H9 (cell line): ENCODE data around the gene ROR1. TPM values are rescaled to one million over a fixed set of nuclear protein-coding genes. Genes with fewer than 3 reads are reported as not detected.

Experiments used
- DNase-seq: peaks from one replicate; pipeline ENCODE4 v3.0.0-alpha.2; 2017
- H2AFZ ChIP-seq: one replicate; pipeline ENCODE4 v1.6.1; 2013; ENCODE audit warnings: mild to moderate bottlenecking, low read length, control low read depth, moderate library complexity
- H2AK5ac ChIP-seq: 2 replicates; pipeline ENCODE4 v1.6.1; 2013; ENCODE audit warnings: low read length, control low read depth, mixed read lengths; ENCODE audit not compliant: insufficient read length
- H2BK120ac ChIP-seq: one replicate; pipeline ENCODE4 v1.6.1; 2013; ENCODE audit warnings: low read depth, mild to moderate bottlenecking, low read length, control low read depth, inconsistent platforms; ENCODE audit not compliant: poor library complexity, severe bottlenecking
- H2BK12ac ChIP-seq: 2 replicates; pipeline ENCODE4 v1.6.1; 2013; ENCODE audit warnings: low read length, control low read depth, mixed read lengths, low read depth; ENCODE audit not compliant: insufficient read length
- H2BK15ac ChIP-seq: 2 replicates; pipeline ENCODE4 v1.6.1; 2013; ENCODE audit warnings: low read depth, low read length, control low read depth
- H2BK20ac ChIP-seq: one replicate; pipeline ENCODE4 v1.6.1; 2013; ENCODE audit warnings: low read depth, mild to moderate bottlenecking, low read length, control low read depth, inconsistent platforms; ENCODE audit not compliant: poor library complexity, severe bottlenecking
- H2BK5ac ChIP-seq: 2 replicates; pipeline ENCODE4 v1.6.1; 2013; ENCODE audit warnings: low read length, control low read depth, mixed read lengths; ENCODE audit not compliant: insufficient read length
- H3K14ac ChIP-seq: 2 replicates; pipeline ENCODE4 v1.6.1; 2013; ENCODE audit warnings: low read length, control low read depth; ENCODE audit not compliant: insufficient read depth
- H3K18ac ChIP-seq: 2 replicates; pipeline ENCODE4 v1.6.1; 2013; ENCODE audit warnings: low read depth, mild to moderate bottlenecking, mixed read lengths, low read length, control low read depth; ENCODE audit not compliant: insufficient read length
- H3K23ac ChIP-seq: 2 replicates; pipeline ENCODE4 v1.6.1; 2013; ENCODE audit warnings: low read length, control low read depth, mixed read lengths, low read depth; ENCODE audit not compliant: insufficient read length
- H3K23me2 ChIP-seq: 2 replicates; pipeline ENCODE4 v1.6.1; 2013; ENCODE audit warnings: low read depth, mild to moderate bottlenecking, mixed read lengths, low read length, control low read depth; ENCODE audit not compliant: insufficient read length, poor library complexity, severe bottlenecking
- H3K27ac ChIP-seq: 2 replicates; pipeline ENCODE4 v1.5.1; 2013; ENCODE audit warnings: low read length, control low read depth, mixed read lengths, low read depth; ENCODE audit not compliant: insufficient read length
- H3K27me3 ChIP-seq: 2 replicates; pipeline ENCODE4 v1.6.1; 2013; ENCODE audit warnings: low read length, control low read depth, inconsistent platforms; ENCODE audit not compliant: insufficient read depth
- H3K4ac ChIP-seq: 2 replicates; pipeline ENCODE4 v1.6.1; 2013; ENCODE audit warnings: low read depth, mild to moderate bottlenecking, control low read depth, inconsistent platforms, low read length, moderate library complexity
- H3K4me1 ChIP-seq: 2 replicates; pipeline ENCODE4 v1.6.1; 2013; ENCODE audit warnings: low read length, control low read depth, inconsistent platforms; ENCODE audit not compliant: insufficient read depth
- H3K4me2 ChIP-seq: 2 replicates; pipeline ENCODE4 v1.6.1; 2013; ENCODE audit warnings: low read length, control low read depth, mixed read lengths; ENCODE audit not compliant: insufficient read length, insufficient read depth
- H3K56ac ChIP-seq: 2 replicates; pipeline ENCODE4 v1.6.1; 2013; ENCODE audit warnings: low read depth, mild to moderate bottlenecking, mixed read lengths, low read length, control low read depth; ENCODE audit not compliant: insufficient read length
- H3K79me1 ChIP-seq: 2 replicates; pipeline ENCODE4 v1.6.1; 2013; ENCODE audit warnings: low read depth, mild to moderate bottlenecking, moderate library complexity, low read length, control low read depth, inconsistent platforms; ENCODE audit not compliant: insufficient read depth, poor library complexity, severe bottlenecking
- H3K79me2 ChIP-seq: 2 replicates; pipeline ENCODE4 v1.6.1; 2013; ENCODE audit warnings: low read length, control low read depth, inconsistent platforms; ENCODE audit not compliant: insufficient read depth
- H3K9ac ChIP-seq: 2 replicates; pipeline ENCODE4 v1.6.1; 2013; ENCODE audit warnings: low read length, control low read depth, mixed read lengths; ENCODE audit not compliant: insufficient read length; ENCODE audit errors: extremely low read depth
- H3K9me3 ChIP-seq: one replicate; pipeline ENCODE4 v1.6.1; 2013; ENCODE audit warnings: low read depth, low read length, inconsistent platforms; ENCODE audit not compliant: control insufficient read depth
- H3T11ph ChIP-seq: one replicate; pipeline ENCODE4 v1.6.1; 2013; ENCODE audit warnings: mild to moderate bottlenecking, low read length, control low read depth, inconsistent platforms
- H4K20me1 ChIP-seq: one replicate; pipeline ENCODE4 v1.6.1; 2013; ENCODE audit not compliant: control insufficient read depth, insufficient read length, insufficient read depth
- H4K5ac ChIP-seq: 2 replicates; pipeline ENCODE4 v1.6.1; 2013; ENCODE audit warnings: low read depth, mild to moderate bottlenecking, mixed read lengths, low read length, control low read depth; ENCODE audit not compliant: insufficient read length
- H4K8ac ChIP-seq: replicated peaks from 2 replicates; pipeline ENCODE4 v1.6.1; 2013; ENCODE audit warnings: low read length, control low read depth, mixed read lengths, low read depth; ENCODE audit not compliant: insufficient read length
- H4K91ac ChIP-seq: 2 replicates; pipeline ENCODE4 v1.6.1; 2013; ENCODE audit warnings: low read depth, mild to moderate bottlenecking, moderate library complexity, mixed read lengths, low read length, control low read depth; ENCODE audit not compliant: insufficient read length
- H3K27ac Mint-ChIP-seq, 3 experiments: 2 replicates in 2 of 3; 3 replicates in 1 of 3; pipeline ENCODE4 v1.8.0; 2020 to 2021; ENCODE audit warnings: mixed read lengths in 3 of 3, mild to moderate bottlenecking in 1 of 3, moderate library complexity in 1 of 3
- H3K27me3 Mint-ChIP-seq: 2 replicates; pipeline ENCODE4 v1.8.0; 2021; ENCODE audit warnings: low read depth, mild to moderate bottlenecking, moderate library complexity, mixed read lengths
- H3K36me3 Mint-ChIP-seq, 3 experiments: 2 replicates in 2 of 3; 3 replicates in 1 of 3; pipeline ENCODE4 v1.8.0; 2020 to 2021; ENCODE audit warnings: low read depth in 3 of 3, mixed read lengths in 3 of 3; ENCODE audit not compliant: insufficient read depth in 1 of 3
- H3K4me1 Mint-ChIP-seq, 2 experiments: 2 replicates each; pipeline ENCODE4 v1.8.0; 2020; ENCODE audit warnings: mixed read lengths in 2 of 2
- H3K4me3 Mint-ChIP-seq, 2 experiments: 2 replicates in 1 of 2; 3 replicates in 1 of 2; pipeline ENCODE4 v1.8.0; 2020 to 2021; ENCODE audit warnings: mild to moderate bottlenecking in 2 of 2, mixed read lengths in 2 of 2, moderate library complexity in 1 of 2
- H3K9me3 Mint-ChIP-seq, 2 experiments: 2 replicates in 1 of 2; 3 replicates in 1 of 2; pipeline ENCODE4 v1.8.0; 2020; ENCODE audit warnings: mild to moderate bottlenecking in 2 of 2, mixed read lengths in 2 of 2, moderate library complexity in 1 of 2
- CTCF ChIP-seq: fragments of 200-600 bp; sonication (generic); conservative IDR thresholded peaks from 3 replicates; pipeline ENCODE4 v1.8.0; 2021; ENCODE audit warnings: antibody characterized with exemption, mild to moderate bottlenecking
- WGBS: extraction: QIAGEN DNeasy Blood & Tissue Kit; methylation state at CpG from one replicate; pipeline ENCODE4 v1.1.7; 2013; ENCODE audit warnings: missing lambda C conversion rate, low lambda C conversion rate, mixed read lengths; ENCODE audit not compliant: insufficient read length; ENCODE audit errors: extremely low coverage; 5-methylcytosine and 5-hydroxymethylcytosine counted together
- total RNA-seq: library from RNA; stranded (reverse); gene quantifications from 2 replicates; pipeline ENCODE4 v1.2.1, GENCODE V29; 2021

The ROR1 gene
- total RNA-seq, 1 experiment from 2014 or later = 75.9 TPM

GRCh38 chr1:64043288-64043687 is 269.5 kb downstream of the ROR1 start:
- Histone ChIP-seq H3K23ac (no peak overlapping the region), H2BK20ac (no peak overlapping the region), H3T11ph (no peak overlapping the region), H3K79me2 (peaks cover 3% of the 10 kb centered on the region; the same call in 1 of the 2 replicates), H3K18ac (no peak overlapping the region), H3K4me2 (no peak overlapping the region), H3K9ac (no peak overlapping the region), H3K23me2 (no peaks in the 10 kb centered on the region), H2BK120ac (no peak overlapping the region), H2BK15ac (no peak overlapping the region), H3K4ac (no peak overlapping the region), H4K8ac (no peak overlapping the region), H3K56ac (no peak overlapping the region), H4K20me1 (no peaks in the 10 kb centered on the region), H4K91ac (no peak overlapping the region), H3K14ac (no peak overlapping the region), H3K4me1 (peaks cover 20% of the 10 kb centered on the region), H3K79me1 (no peaks in the 10 kb centered on the region), H2AFZ (no peak overlapping the region), H2BK5ac (no peak overlapping the region), H2BK12ac (no peak overlapping the region), H2AK5ac (no peak overlapping the region), H3K27me3 (no peaks in the 10 kb centered on the region), H4K5ac (no peak overlapping the region), H3K27ac (no peak overlapping the region), H3K9me3 (no peaks in the 10 kb centered on the region)
- Mint-ChIP-seq H3K27me3 (no peaks in the 10 kb centered on the region), H3K36me3 (no peaks in the 10 kb centered on the region), H3K9me3 (no peaks in the 10 kb centered on the region), H3K4me3 (no peak overlapping the region), H3K4me1 (peaks cover 49 to 66% of the 10 kb centered on the region in 2 experiments), H3K27ac (no peak overlapping the region; a peak in 1 of 7 replicates)
- no CpG with 5 or more reads among the region's 2 CpGs for WGBS
- no peak for TF ChIP-seq CTCF
- no peak for DNase-seq
